Measurements from ENCODE around the gene TCF23.

TCF23 gene

GRCh38 chr2:27134781-27135477 lies 13.9 kb upstream of the TCF23 start:
- ChIA-PET CTCF (interaction anchor here (0.6 to 1.4 kb wide), 2 partner anchors 12 to 222 kb away, joined by 3 to 4 read pairs; partner anchors contain the start of gene ABHD1), POLR2A (ENCODE audit: low non-redundant PET) (interaction anchor here (0.7 kb wide), 1 partner anchor 14 kb away, joined by 3 read pairs; no protein-coding TSS in a partner anchor)
- DNase-seq (ENCODE audit: low spot score): no peak
- no peak for TF ChIP-seq CTCF (conservative IDR thresholded peaks at IDR 0.05; ENCODE audit: low read depth)
- H3K27ac ChIP-seq: peak overlapping the region; percentile 69

- DNase-seq (ENCODE audit: low spot score): no peak
- H3K27ac ChIP-seq: peak overlapping the region; percentile 69; the same call in 1 of the 2 replicates
- ChIA-PET CTCF (interaction anchor here (1.4 kb wide), 1 partner anchor 12 kb away, joined by 4 read pairs; the partner anchor contains the start of gene ABHD1), POLR2A (ENCODE audit: low non-redundant PET) (no interaction called here)
- TF ChIP-seq CTCF (conservative IDR thresholded peaks at IDR 0.05; ENCODE audit: low read depth): no peak
These were observed 13.3 kb upstream of the TCF23 start for GRCh38 chr2:27135478-27135955.

- no peak for DNase-seq (ENCODE audit: low spot score)
- no peak overlapping the region for H3K27ac ChIP-seq
- ChIA-PET POLR2A (ENCODE audit: low non-redundant PET) (interaction anchor here (0.6 kb wide), 1 partner anchor 98 kb away, joined by 3 read pairs; no protein-coding TSS in a partner anchor), CTCF (no interaction called here)
- TF ChIP-seq CTCF (conservative IDR thresholded peaks at IDR 0.05; ENCODE audit: low read depth): no peak
These were observed 12.1 kb upstream of the TCF23 start for GRCh38 chr2:27136751-27137150.

- CTCF ChIA-PET: no interaction called here
- DNase-seq (ENCODE audit: low spot score): no peak
- TF ChIP-seq CTCF (conservative IDR thresholded peaks at IDR 0.05; ENCODE audit: low read depth): no peak
- no peak overlapping the region for H3K27ac ChIP-seq
- POLR2A ChIA-PET (ENCODE audit: low non-redundant PET): no interaction called here
These were observed 11.4 kb upstream of the TCF23 start for GRCh38 chr2:27137322-27137935.

GRCh38 chr2:27138111-27138510 lies 10.7 kb upstream of the TCF23 start:
- DNase-seq (ENCODE audit: low spot score): no peak
- no peak for TF ChIP-seq CTCF (conservative IDR thresholded peaks at IDR 0.05; ENCODE audit: low read depth)
- POLR2A ChIA-PET (ENCODE audit: low non-redundant PET): no interaction called here
- CTCF ChIA-PET: no interaction called here
- H3K27ac ChIP-seq: no peak overlapping the region

- TF ChIP-seq CTCF (conservative IDR thresholded peaks at IDR 0.05; ENCODE audit: low read depth): no peak
- POLR2A ChIA-PET (ENCODE audit: low non-redundant PET): no interaction called here
- no peak within 1 kb of the TSS for H3K27ac ChIP-seq
- CTCF ChIA-PET: interaction anchor here (0.5 kb wide), 1 partner anchor 109 kb away, joined by 3 read pairs; no protein-coding TSS in a partner anchor
- no peak for DNase-seq (ENCODE audit: low spot score)
These were observed 9.5 kb upstream of the TCF23 start, which contains the start of gene PRR30 for GRCh38 chr2:27139310-27139709. Gene PRR30 (minus strand): TSS chr2:27139410. CDS start chr2:27138329, 1,081 bp downstream.
